Endothelial cell of umbilical vein (primary cell): ENCODE measurements around the gene FOXI2. TPM values are rescaled to one million over a fixed set of nuclear protein-coding genes. Genes with fewer than 3 reads are reported as not detected.

Experiments
- BruUV-seq: library from RNA; stranded (reverse); fragments of 400-500 nt; replicated peaks from 2 replicates; lab custom pipeline; 2021; lab: Mats Ljungman, UMichigan
- CTCF ChIA-PET: fragments of 300-600, 350-600 bp; sonication (Branson Sonifier 250); formaldehyde crosslinking; loops from one replicate; lab custom pipeline; 2021; ENCODE audit warnings: antibody characterized with exemption, inconsistent platforms; lab: Charles Lee
- POLR2A ChIA-PET: fragments of 300-600, 350-600 bp; sonication (Branson Sonifier 250); formaldehyde crosslinking; loops from one replicate; lab custom pipeline; 2021; ENCODE audit warnings: antibody characterized with exemption, inconsistent platforms; lab: Charles Lee
- DNase-seq: peaks from one replicate; pipeline ENCODE4 v3.0.0-alpha.2; 2011; ENCODE audit warnings: low read depth, low spot score
- FAIRE-seq: peaks from 2 replicates; lab custom pipeline; 2011; peaks lifted over from hg19 to GRCh38; lab: Jason Lieb, UNC
- H2AFZ ChIP-seq: 2 replicates; pipeline ENCODE4 v1.6.0; 2012; ENCODE audit warnings: low read depth, low read length, control low read depth, inconsistent platforms
- H3K27ac ChIP-seq: 2 replicates; pipeline ENCODE4 v1.5.1; 2011; ENCODE audit warnings: low read depth, mild to moderate bottlenecking, control low read depth, low read length, moderate library complexity; ENCODE audit not compliant: insufficient read depth
- H3K27me3 ChIP-seq, 2 experiments: 2 replicates each; pipeline versions ENCODE4 v1.6.0 to v1.6.1; 2011; ENCODE audit warnings: low read length in 2 of 2, mixed read lengths in 1 of 2; ENCODE audit not compliant: control insufficient read depth in 2 of 2, insufficient read depth in 2 of 2
- H3K36me3 ChIP-seq, 2 experiments: 2 replicates in 1 of 2; 3 replicates in 1 of 2; pipeline ENCODE4 v1.5.1; 2011; ENCODE audit warnings: low read length in 2 of 2, mild to moderate bottlenecking in 1 of 2, moderate library complexity in 1 of 2; ENCODE audit not compliant: control insufficient read depth in 2 of 2, insufficient read depth in 2 of 2; ENCODE audit errors: extremely low read depth in 1 of 2
- H3K4me1 ChIP-seq: 3 replicates; pipeline ENCODE4 v1.5.1; 2011; ENCODE audit warnings: mild to moderate bottlenecking, low read length; ENCODE audit not compliant: control insufficient read depth, insufficient read depth; ENCODE audit errors: extremely low read depth
- H3K4me2 ChIP-seq: 2 replicates; pipeline ENCODE4 v1.6.1; 2011; ENCODE audit warnings: low read length, control low read depth, mixed read lengths; ENCODE audit not compliant: insufficient read depth
- H3K4me3 ChIP-seq, 3 experiments: fragments of 200-600 bp in 1 of 3; sonication (generic), shearing (Covaris generic) in 1 of 3; replicated peaks in 1 of 3; 2 replicates each; pipeline ENCODE4 v1.5.1; 2011 to 2016; ENCODE audit warnings: control low read depth in 3 of 3, low read length in 3 of 3, mild to moderate bottlenecking in 2 of 3, inconsistent platforms in 1 of 3, low read depth in 1 of 3, moderate library complexity in 1 of 3; ENCODE audit not compliant: insufficient read depth in 1 of 3
- H3K79me2 ChIP-seq: 2 replicates; pipeline ENCODE4 v1.6.0; 2012; ENCODE audit warnings: low read length, inconsistent platforms; ENCODE audit not compliant: control insufficient read depth, insufficient read depth
- H3K9ac ChIP-seq: replicated peaks from 2 replicates; pipeline ENCODE3; 2011; ENCODE audit warnings: low read length, control low read depth; ENCODE audit not compliant: insufficient read depth; ENCODE audit errors: extremely low read depth
- H3K9me1 ChIP-seq: replicated peaks from 3 replicates; pipeline ENCODE4 v1.6.0; 2011; ENCODE audit warnings: mild to moderate bottlenecking, low read length; ENCODE audit not compliant: control insufficient read depth, insufficient read depth; ENCODE audit errors: extremely low read depth
- H3K9me3 ChIP-seq: replicated peaks from 2 replicates; pipeline ENCODE4 v1.5.1; 2012; ENCODE audit warnings: low read length, inconsistent platforms; ENCODE audit not compliant: control insufficient read depth, insufficient read depth
- H4K20me1 ChIP-seq: replicated peaks from 2 replicates; pipeline ENCODE3; 2011; ENCODE audit warnings: mild to moderate bottlenecking, low read length; ENCODE audit not compliant: control insufficient read depth, insufficient read depth; ENCODE audit errors: extremely low read depth
- CTCF ChIP-seq, 2 donors: IDR thresholded peaks; 1 replicate in 1 of 2; 2 replicates in 1 of 2; pipeline ENCODE4 v1.5.1; 2011; ENCODE audit warnings: low read length in 2 of 2, mild to moderate bottlenecking in 2 of 2, moderate library complexity in 2 of 2, control low read depth in 1 of 2, inconsistent platforms in 1 of 2, low read depth in 1 of 2; ENCODE audit not compliant: insufficient read depth in 1 of 2; ENCODE audit errors: extremely low read depth in 1 of 2
- EZH2 ChIP-seq: IDR thresholded peaks from 2 replicates; pipeline ENCODE4 v1.6.1; 2012; ENCODE audit warnings: borderline replicate concordance, low read depth, mild to moderate bottlenecking, moderate library complexity, low read length, inconsistent platforms; ENCODE audit not compliant: severe bottlenecking
- GATA2 ChIP-seq: IDR thresholded peaks from 2 replicates; pipeline ENCODE4 v1.7.0; 2011; ENCODE audit warnings: low read depth, mild to moderate bottlenecking, moderate library complexity, mixed read lengths, low read length; ENCODE audit not compliant: insufficient read length, insufficient read depth
- JUN ChIP-seq: IDR thresholded peaks from 2 replicates; pipeline ENCODE4 v1.6.1; 2011; ENCODE audit warnings: borderline replicate concordance, low read depth; ENCODE audit not compliant: insufficient read length, insufficient read depth
- MYC ChIP-seq: IDR thresholded peaks from one replicate; pipeline ENCODE4 v1.6.1; 2011; ENCODE audit warnings: mild to moderate bottlenecking, low read depth, low read length
- POLR2A ChIP-seq: IDR thresholded peaks from 2 replicates; pipeline ENCODE4 v1.6.1; 2012; ENCODE audit warnings: low read depth, mild to moderate bottlenecking, control low read depth, low read length
- POLR2AphosphoS5 ChIP-seq: IDR thresholded peaks from 2 replicates; pipeline ENCODE4 v1.6.1; 2012; ENCODE audit warnings: low read depth, mild to moderate bottlenecking, control low read depth, low read length, moderate library complexity; ENCODE audit not compliant: insufficient read depth
- dilution Hi-C: fragments of 300-500 bp; cut with MboI; formaldehyde crosslinking; loops from one replicate; pipeline ENCODE4 v1.15.0; 2019; ENCODE audit warnings: low sequenced_read_pairs; ENCODE audit not compliant: extremely low pct_ligation_motif_present
- intact Hi-C: fragments of 100-400 bp; cut with micrococcal nuclease; formaldehyde crosslinking; loops from one replicate; pipeline ENCODE4 v1.10.0; 2022
- polyA plus RNA-seq, 4 experiments: library from polyadenylated mRNA; depleted of rRNA in 3 of 4; stranded (reverse) in 3 of 4; unstranded in 1 of 4; fragments of >200 nt; gene quantifications; 2 replicates each; pipeline versions ENCODE4 v1.2.1 to v1.2.3, GENCODE V29; 2011 to 2012; ENCODE audit warnings: missing spikeins in 1 of 4
- total RNA-seq: library from RNA; stranded (reverse); gene quantifications from 2 replicates; pipeline ENCODE4 v1.2.3, GENCODE V29; 2021
- TF ChIP-seq, protein P1 (sequence below): IDR thresholded peaks from 2 replicates; pipeline ENCODE4 v1.6.1; 2011; ENCODE audit not compliant: insufficient read depth, insufficient read length

Gene FOXI2
- total and polyA plus RNA-seq, 2 donors (not counting 3 experiments of a cell fraction or from before 2014, with no cell fraction given): not detected

DNA sequence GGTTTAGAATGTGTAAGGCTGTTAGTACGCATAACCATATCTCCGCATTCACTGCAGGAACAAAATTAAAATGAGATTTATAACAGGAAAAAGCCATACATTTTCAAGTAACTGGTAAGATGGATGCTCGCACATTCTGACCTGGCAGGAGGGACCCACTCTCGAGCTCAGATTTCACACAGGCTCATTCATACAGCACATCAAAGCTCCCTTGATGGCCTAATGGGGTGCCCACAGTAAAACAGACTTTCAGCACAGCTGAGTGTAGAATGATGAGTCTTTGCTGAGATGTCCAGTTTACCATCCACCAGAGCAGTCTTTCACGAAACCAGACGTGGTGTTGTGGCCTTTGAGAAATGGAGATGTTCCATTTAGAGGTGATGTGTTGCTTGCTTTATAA is 8.9 kb downstream of the FOXI2 start:
- no peaks in the 10 kb centered on the region for H3K36me3 ChIP-seq
- no peak overlapping the region for H3K4me2 ChIP-seq
- no peak overlapping the region for H3K27ac ChIP-seq
- no peaks in the 10 kb centered on the region for H3K9me1 ChIP-seq
- H3K9me3 ChIP-seq: no peaks in the 10 kb centered on the region
- no peak overlapping the region for H3K4me3 ChIP-seq
- H2AFZ ChIP-seq: no peak overlapping the region
- peaks cover 0 to 2% of the 10 kb centered on the region in 2 experiments for H3K27me3 ChIP-seq
- POLR2A ChIA-PET: no interaction called here
- H3K79me2 ChIP-seq: no peaks in the 10 kb centered on the region
- CTCF ChIA-PET: no interaction called here
- BruUV-seq: no TSS peak
- FAIRE-seq (no peak), DNase-seq (no peak)
- TF ChIP-seq GATA2: no peak
- TF ChIP-seq CTCF (IDR thresholded peaks at IDR 0.05; ENCODE audit: extremely low read depth in 1 of 2, insufficient read depth in 1 of 2, low read depth in 1 of 2, low read length in 2 of 2): no peak
- no peak for TF ChIP-seq EZH2
- TF ChIP-seq, protein P1, sequence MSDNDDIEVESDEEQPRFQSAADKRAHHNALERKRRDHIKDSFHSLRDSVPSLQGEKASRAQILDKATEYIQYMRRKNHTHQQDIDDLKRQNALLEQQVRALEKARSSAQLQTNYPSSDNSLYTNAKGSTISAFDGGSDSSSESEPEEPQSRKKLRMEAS: no peak
- no peak for TF ChIP-seq POLR2A
- no peak for TF ChIP-seq JUN
- H3K4me1 ChIP-seq: no peaks in the 10 kb centered on the region
- H4K20me1 ChIP-seq: no peaks in the 10 kb centered on the region
- intact Hi-C loops (no loop called here), dilution Hi-C loops (no loop called here)
- no peak overlapping the region for H3K9ac ChIP-seq

GRCh38 chr10:127755753-127756152 is 18.8 kb downstream of the FOXI2 start:
- Histone ChIP-seq H3K79me2 (no peaks in the 10 kb centered on the region), H3K4me3 (no peak overlapping the region), H3K27ac (no peak overlapping the region), H3K9ac (no peak overlapping the region), H3K27me3 (no peaks in the 10 kb centered on the region), H2AFZ (no peak overlapping the region), H3K4me1 (no peaks in the 10 kb centered on the region), H4K20me1 (no peaks in the 10 kb centered on the region), H3K36me3 (no peaks in the 10 kb centered on the region), H3K9me3 (no peaks in the 10 kb centered on the region), H3K9me1 (no peaks in the 10 kb centered on the region), H3K4me2 (no peak overlapping the region)
- dilution Hi-C loops: no loop called here
- ChIA-PET CTCF (no interaction called here), POLR2A (no interaction called here)
- no peak for FAIRE-seq
- BruUV-seq: no TSS peak
- DNase-seq: no peak
- TF ChIP-seq MYC (no peak), POLR2AphosphoS5 (no peak), POLR2A (no peak)
- TF ChIP-seq, protein P1: no peak
- intact Hi-C loops: no loop called here
